Measurements from ENCODE around the gene SULT4A1.

Gene SULT4A1

GRCh38 chr22:43854121-43854785 lies 8.1 kb downstream of the SULT4A1 start:
- TF ChIP-seq L3MBTL2 (conservative IDR thresholded peaks at IDR 0.05) (no peak), TARDBP (IDR thresholded peaks at IDR 0.05) (no peak), ARNT (IDR thresholded peaks at IDR 0.05) (no peak), NFRKB (IDR thresholded peaks at IDR 0.05) (no peak), FOXM1 (IDR thresholded peaks at IDR 0.05; ENCODE audit: borderline replicate concordance) (no peak), PKNOX1 (IDR thresholded peaks at IDR 0.05) (no peak), BHLHE40 (IDR thresholded peaks at IDR 0.05; ENCODE audit: borderline replicate concordance) (no peak), HDGF (IDR thresholded peaks at IDR 0.05; ENCODE audit: borderline replicate concordance) (no peak), CTBP1 (IDR thresholded peaks at IDR 0.05; ENCODE audit: borderline replicate concordance) (no peak), FOXA1 (IDR thresholded peaks at IDR 0.05) (no peak), SUZ12 (IDR thresholded peaks at IDR 0.05) (no peak), ZNF384 (IDR thresholded peaks at IDR 0.05) (no peak), SP1 (IDR thresholded peaks at IDR 0.05) (no peak), ELF4 (IDR thresholded peaks at IDR 0.05) (no peak), LEF1 (IDR thresholded peaks at IDR 0.05; ENCODE audit: borderline replicate concordance) (no peak), FOXK2 (IDR thresholded peaks at IDR 0.05) (no peak)
- DNase-seq (ENCODE audit: extremely low spot score): no peak
- CTCF ChIA-PET: interaction anchor here (1.1 kb wide), 1 partner anchor 29 kb away, joined by 3 read pairs; no protein-coding TSS in a partner anchor
- POLR2A ChIA-PET: no interaction called here

DNA sequence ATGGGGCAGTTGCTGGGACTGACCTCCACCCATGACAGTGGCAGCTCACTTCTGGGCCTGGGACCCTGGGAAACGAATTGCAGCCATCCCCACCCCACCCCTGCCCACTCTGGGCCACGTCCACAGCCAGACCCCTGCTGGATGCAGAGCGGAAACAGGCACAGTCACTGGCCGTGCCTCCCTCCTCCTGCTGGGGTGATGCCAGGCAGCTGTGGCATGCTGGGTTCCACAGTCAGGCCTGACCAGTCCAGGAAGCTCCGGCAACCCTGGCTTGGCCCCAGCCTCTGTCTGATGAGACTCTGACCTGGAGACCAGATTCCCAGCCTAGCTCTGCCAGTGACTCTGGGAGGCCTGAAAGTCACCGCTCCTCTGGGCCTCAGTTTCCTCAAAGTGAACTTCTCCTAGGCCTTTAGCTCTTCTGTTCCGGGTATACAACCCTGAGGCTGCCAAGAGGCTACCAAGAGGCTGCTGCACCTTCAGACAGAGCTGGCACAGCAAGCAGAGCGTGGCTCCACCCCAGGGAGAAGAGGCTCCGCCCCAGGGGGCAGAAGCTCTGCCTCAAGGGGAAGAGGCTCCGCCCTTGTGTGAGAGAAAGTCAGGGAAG lies 8.9 kb downstream of the SULT4A1 start:
- POLR2A ChIA-PET: interaction anchor here (1.3 kb wide), 1 partner anchor 41 kb away, joined by 5 read pairs; the partner anchor contains the start of gene EFCAB6
- TF ChIP-seq SUZ12 (IDR thresholded peaks at IDR 0.05): no peak
- TF ChIP-seq ARNT (IDR thresholded peaks at IDR 0.05): no peak
- DNase-seq (ENCODE audit: extremely low spot score): no peak

DNA sequence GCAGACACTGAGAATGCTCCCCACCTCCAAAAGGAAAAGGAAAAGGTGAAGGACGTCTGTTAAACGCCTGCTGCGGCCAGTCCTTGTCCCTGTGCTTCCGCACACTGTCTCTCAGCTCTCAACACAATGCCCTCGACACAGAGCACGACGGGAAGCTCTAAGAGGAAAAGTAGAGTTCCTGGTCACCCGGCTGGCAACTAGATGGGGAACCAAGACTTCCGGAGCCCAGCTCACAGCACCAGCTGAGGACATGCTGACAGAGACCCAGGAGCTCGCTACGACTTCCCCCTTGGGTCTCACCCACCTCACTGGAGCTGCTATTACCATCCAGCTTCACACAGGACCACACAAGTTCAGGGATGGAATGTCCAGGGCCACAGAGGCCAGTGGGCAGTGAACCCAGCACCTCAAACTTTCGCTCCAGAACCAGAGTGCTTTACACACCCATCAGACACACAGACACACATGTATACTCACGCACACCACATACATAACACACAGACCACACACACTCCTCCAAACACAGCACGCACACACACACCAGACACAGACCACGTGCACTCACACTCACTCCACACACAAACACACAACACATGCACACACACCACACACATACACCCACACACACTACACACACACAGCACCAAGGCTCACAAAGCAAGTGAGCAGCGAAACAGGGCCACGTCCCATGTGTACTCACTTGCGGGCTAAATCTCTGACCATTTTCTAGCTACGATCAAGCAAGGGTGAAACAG lies 9.6 kb downstream of the SULT4A1 start:
- ChIA-PET POLR2A (interaction anchor here (0.7 to 1.3 kb wide), 3 partner anchors 9 to 40 kb away, joined by 3 to 5 read pairs (median 3); partner anchors contain the start of gene EFCAB6), CTCF (interaction anchor here (1.1 to 1.3 kb wide), 2 partner anchors 30 to 32 kb away, joined by 3 read pairs; no protein-coding TSS in a partner anchor)

More for the DNA sequence above, 8.9 kb downstream of the SULT4A1 start:
- CTCF ChIA-PET: interaction anchor here (1.1 to 1.3 kb wide), 2 partner anchors 30 to 31 kb away, joined by 3 read pairs; no protein-coding TSS in a partner anchor

GRCh38 chr22:43851979-43852307 lies 10.4 kb downstream of the SULT4A1 start:
- ChIA-PET CTCF (interaction anchor here (1.0 to 1.3 kb wide), 2 partner anchors 33 kb away, joined by 3 read pairs; no protein-coding TSS in a partner anchor), POLR2A (interaction anchor here (0.7 to 1.3 kb wide), 3 partner anchors 8 to 40 kb away, joined by 3 to 5 read pairs (median 3); partner anchors contain the start of gene EFCAB6)
- TF ChIP-seq TARDBP (IDR thresholded peaks at IDR 0.05) (no peak), SUZ12 (IDR thresholded peaks at IDR 0.05) (no peak), NFRKB (IDR thresholded peaks at IDR 0.05) (no peak), L3MBTL2 (conservative IDR thresholded peaks at IDR 0.05) (no peak), FOXA1 (IDR thresholded peaks at IDR 0.05) (no peak), ELF4 (IDR thresholded peaks at IDR 0.05) (no peak), HDGF (IDR thresholded peaks at IDR 0.05; ENCODE audit: borderline replicate concordance) (no peak), SP1 (IDR thresholded peaks at IDR 0.05) (no peak), PKNOX1 (IDR thresholded peaks at IDR 0.05) (no peak), BHLHE40 (IDR thresholded peaks at IDR 0.05; ENCODE audit: borderline replicate concordance) (no peak), FOXM1 (IDR thresholded peaks at IDR 0.05; ENCODE audit: borderline replicate concordance) (no peak), FOXK2 (IDR thresholded peaks at IDR 0.05) (no peak)
- DNase-seq (ENCODE audit: extremely low spot score): no peak

More for the DNA sequence above, 9.6 kb downstream of the SULT4A1 start:
- TF ChIP-seq FOXM1 (IDR thresholded peaks at IDR 0.05; ENCODE audit: borderline replicate concordance): no peak
- TF ChIP-seq L3MBTL2 (conservative IDR thresholded peaks at IDR 0.05): no peak
- TF ChIP-seq TARDBP (IDR thresholded peaks at IDR 0.05): peak; percentile 14; the same call in 1 of the 2 replicates
- no peak for TF ChIP-seq SUZ12 (IDR thresholded peaks at IDR 0.05)
- no peak for DNase-seq (ENCODE audit: extremely low spot score)

DNA sequence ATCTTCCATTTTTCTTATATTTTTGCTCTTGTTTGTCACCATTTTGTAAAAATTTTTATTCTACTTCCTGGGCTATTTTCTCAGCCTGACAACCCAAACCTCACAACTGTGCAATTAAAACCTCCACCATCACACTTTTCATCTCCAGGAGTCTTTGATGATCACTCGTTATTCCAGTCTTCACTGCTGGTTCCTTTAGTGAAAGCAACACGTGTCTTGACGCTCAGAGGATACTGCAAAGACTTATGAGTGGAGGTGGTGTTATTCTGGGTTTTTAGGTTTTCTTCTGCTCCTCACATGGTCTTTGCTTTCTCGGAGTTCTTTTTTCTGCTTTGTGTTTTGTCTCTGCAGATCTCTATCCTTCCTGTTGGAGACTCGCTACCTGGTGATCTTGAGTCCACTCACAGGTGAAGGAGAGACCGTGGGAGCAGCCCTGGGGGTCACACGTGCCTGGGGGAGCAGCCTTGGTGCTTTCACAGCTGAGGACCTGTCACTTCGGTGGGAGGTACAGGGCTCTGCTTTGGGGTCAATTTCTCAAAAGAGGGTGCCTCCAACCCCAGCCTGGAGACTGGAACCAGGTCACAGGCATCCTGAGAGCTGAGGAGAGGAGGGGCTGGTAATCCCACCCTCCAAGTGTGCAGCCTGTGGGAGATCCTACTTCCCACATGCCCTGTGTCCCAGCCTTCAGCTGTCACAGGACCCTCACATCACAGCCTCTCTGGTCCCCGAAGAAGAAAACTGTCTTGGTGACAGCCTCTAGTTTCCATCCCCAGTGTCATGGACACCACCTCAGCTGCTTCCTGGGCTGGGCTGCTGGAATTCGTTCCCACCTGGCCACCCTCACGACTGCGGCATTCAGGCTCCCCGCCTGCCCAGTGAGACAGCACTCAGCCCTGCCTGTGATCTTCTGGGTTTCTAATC lies 11.0 kb downstream of the SULT4A1 start:
- no peak for DNase-seq (ENCODE audit: extremely low spot score)
- CTCF ChIA-PET: interaction anchor here (1.0 kb wide), 1 partner anchor 34 kb away, joined by 3 read pairs; no protein-coding TSS in a partner anchor
- POLR2A ChIA-PET: no interaction called here
- TF ChIP-seq LEF1 (IDR thresholded peaks at IDR 0.05; ENCODE audit: borderline replicate concordance) (no peak), ZNF384 (IDR thresholded peaks at IDR 0.05) (no peak), CTBP1 (IDR thresholded peaks at IDR 0.05; ENCODE audit: borderline replicate concordance) (no peak), FOXM1 (IDR thresholded peaks at IDR 0.05; ENCODE audit: borderline replicate concordance) (no peak), L3MBTL2 (conservative IDR thresholded peaks at IDR 0.05) (no peak), ELF4 (IDR thresholded peaks at IDR 0.05) (no peak), FOXA1 (IDR thresholded peaks at IDR 0.05) (no peak), NFRKB (IDR thresholded peaks at IDR 0.05) (no peak), SP1 (IDR thresholded peaks at IDR 0.05) (no peak), TARDBP (IDR thresholded peaks at IDR 0.05) (no peak), FOXK2 (IDR thresholded peaks at IDR 0.05) (no peak), HDGF (IDR thresholded peaks at IDR 0.05; ENCODE audit: borderline replicate concordance) (no peak), SUZ12 (IDR thresholded peaks at IDR 0.05) (no peak), PKNOX1 (IDR thresholded peaks at IDR 0.05) (no peak), BHLHE40 (IDR thresholded peaks at IDR 0.05; ENCODE audit: borderline replicate concordance) (no peak), ARNT (IDR thresholded peaks at IDR 0.05) (no peak)

All from HEK293T (cell line).